GM18861 (cell line): ENCODE measurements around the gene CENPX.

Experiments used
- ATAC-seq: cut with Tn5 transposase; IDR thresholded peaks from one replicate; pipeline ENCODE4 v1.9.1; 2021; ENCODE audit not compliant: unreplicated experiment

The CENPX gene

GRCh38 chr17:82055023-82055964, 32.6 kb upstream of the CENPX start:
- no peak for ATAC-seq

DNA sequence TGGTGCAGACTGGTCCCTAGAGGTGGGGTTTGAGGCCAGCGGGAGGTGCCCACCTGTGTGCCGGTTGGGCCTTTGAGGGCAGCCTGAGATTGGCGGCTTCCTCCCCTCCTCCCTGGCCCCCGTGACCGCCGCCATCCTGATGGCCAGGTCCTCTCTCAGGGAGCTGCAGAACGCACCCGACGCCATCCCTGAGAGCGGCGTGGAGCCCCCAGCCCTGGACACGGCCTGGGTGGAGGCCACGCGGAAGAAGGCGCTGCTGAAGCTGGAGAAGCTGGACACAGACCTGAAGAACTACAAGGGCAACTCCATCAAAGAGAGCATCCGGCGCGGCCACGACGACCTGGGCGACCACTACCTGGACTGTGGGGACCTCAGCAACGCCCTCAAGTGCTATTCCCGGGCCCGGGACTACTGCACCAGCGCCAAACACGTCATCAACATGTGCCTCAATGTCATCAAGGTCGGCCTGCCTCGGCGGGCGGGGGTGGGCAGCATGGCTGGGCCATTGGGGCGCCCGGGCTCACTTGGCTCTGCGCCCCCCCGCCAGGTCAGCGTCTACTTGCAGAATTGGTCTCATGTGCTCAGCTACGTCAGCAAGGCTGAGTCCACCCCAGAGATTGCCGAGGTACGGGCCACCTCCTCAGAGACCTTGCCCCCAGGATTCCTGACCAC, 31.8 kb upstream of the CENPX start:
- no peak for ATAC-seq

DNA sequence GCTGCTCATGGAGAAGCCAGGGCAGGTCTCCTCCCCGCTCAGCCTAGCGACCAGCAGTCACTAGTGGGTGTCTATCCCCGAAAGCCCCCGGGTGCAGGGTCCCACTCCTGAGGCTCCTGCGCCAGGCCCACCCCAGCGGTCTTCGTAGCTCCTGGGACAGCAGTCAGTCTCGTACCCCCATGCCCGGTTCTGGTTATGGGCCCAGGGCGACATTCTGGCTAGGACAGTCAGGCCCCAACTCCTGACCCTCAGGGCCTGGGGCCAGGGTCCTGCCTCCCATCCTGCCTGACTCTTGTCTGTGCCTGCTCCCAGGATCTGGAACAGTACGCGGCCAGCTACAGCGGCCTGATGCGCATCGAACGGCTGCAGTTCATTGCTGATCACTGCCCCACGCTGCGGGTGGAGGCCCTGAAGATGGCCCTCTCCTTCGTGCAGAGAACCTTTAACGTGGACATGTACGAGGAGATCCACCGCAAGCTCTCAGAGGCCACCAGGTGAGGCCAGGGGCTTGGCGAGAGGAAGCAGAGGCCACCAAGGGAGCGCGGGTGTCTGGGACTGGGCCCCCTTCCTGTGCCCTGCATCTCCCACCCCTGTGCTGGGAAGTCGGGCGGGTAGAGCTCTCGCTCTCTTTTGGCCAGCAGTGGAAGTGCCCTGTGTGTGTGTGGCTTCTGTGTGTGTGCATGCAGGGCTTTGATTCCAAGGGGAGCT, 31.0 kb upstream of the CENPX start:
- ATAC-seq, result no peak

GRCh38 chr17:82053130-82053529, 30.5 kb upstream of the CENPX start:
- ATAC-seq, result no peak

- ATAC-seq, result no peak
Observed at GRCh38 chr17:82052638-82053059, 30.0 kb upstream of the CENPX start.

DNA sequence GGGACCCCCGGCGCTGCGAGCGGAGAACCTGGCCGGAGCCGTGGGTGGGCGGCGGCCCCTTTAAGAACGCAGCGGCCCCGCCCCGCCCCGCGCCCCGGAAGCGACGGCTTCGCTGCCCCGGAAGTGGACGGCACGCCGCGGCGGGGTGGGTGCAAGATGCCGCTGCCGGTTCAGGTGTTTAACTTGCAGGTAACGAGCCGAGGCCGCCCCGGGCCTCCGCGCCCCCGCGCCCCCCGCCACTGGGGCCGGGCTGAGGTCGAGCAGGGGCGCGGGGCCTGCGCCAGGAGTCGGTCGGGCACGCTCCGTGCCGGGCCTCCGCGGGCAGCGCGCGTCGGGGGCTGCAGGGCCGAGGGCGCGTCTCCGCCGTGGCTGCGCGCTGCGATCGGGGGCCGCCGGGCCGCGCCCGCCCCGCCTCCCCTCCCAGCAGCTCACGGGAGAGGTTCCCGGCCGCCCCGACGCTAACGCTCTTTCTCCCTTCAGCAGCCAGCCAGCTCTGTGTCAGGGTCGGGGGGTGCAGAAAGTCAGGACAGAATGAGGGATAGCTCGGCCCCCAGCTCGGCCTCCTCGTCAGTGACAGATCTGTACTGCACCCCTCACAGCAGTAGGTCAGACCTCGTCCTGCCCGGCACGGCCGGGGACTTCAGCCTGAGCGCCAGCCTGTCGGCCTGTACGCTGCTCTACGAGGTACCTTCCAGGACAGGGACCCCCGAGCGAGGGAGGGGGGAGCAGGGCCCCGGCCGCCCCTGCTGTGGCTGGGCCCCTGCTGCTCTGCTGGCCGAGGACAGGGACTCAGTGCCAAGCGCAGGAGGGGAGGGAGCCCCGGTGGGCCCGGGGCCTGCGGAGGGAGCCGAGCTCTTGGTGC, 29.3 kb upstream of the CENPX start, which contains the start of the genes GPS1 and RFNG:
Gene GPS1 (plus strand): TSS at position 123 of the 862 bp plus-strand sequence. CDS start 34 bp downstream, at position 157.
Gene RFNG (minus strand): TSS at position 36 of the 862 bp plus-strand sequence. CDS start 45 bp downstream, outside the sequence.
- ATAC-seq, result no peak

DNA sequence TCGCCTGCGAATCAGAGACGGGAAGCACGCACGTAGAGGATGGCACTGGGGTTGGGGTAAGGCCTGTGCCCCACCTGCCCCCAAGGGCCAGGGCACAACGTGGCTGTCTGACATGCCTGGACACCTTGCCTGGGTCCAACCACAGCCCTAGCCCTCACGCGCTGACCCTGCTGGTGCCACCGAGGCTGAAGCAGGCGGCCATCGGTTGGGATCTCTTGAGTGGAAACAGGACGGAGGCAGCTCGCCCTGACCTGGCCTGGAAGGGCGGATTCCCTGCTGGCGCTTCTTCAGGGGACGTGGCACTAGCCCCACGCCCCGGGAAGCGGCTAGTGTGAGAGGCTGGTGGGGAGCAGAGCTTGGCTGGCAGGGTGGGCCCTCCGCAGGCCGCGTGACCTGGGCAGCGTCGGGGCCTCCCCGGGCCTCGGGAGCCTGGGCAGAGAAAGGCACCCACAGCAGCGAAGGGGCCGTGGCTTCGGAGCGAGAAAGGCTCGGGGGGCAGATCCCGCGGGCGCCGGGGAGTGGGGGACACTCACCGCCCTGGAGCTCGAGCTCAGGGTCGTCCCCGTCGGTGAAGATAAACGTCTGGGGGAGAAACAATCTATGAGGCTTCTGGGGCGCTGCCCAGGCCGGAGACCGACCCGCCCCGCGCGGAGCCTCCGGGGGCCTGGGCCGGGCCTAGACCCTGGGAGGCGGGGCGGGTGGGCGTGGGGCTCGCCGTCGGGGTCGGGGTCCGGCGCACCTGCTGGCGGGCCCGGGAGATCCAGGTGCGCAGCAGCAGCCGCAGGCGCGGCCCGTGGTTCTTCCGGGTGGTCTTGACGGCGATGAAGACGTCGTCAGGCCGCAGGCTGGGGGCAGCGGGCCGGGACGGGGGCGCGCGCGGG, 28.3 kb upstream of the CENPX start:
- no peak for ATAC-seq

- no peak for ATAC-seq
Observed at GRCh38 chr17:82050152-82050760, 27.6 kb upstream of the CENPX start.

DNA sequence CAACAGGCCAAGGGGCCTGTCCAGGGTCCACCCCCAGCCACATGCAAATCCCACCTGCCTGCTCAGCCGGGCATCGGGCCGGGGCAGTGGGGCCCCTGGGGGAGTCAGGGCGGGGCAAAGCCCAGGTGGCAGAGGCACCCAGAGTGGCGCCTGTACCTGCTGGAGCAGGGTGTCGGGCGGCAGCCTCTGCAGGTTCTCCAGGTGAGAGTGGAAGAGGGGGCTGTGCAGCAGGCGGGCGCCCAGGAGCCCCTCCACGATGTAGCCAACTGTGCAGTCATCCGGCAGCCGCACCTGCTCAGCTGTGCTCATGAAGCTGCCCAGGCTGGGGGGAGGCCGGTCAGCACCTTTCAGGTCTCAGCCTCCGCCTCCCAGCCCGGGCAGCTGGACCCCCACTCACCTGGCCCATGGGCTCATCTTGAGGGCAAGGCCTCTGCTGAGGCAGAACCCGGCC, 26.9 kb upstream of the CENPX start:
- no peak for ATAC-seq

DNA sequence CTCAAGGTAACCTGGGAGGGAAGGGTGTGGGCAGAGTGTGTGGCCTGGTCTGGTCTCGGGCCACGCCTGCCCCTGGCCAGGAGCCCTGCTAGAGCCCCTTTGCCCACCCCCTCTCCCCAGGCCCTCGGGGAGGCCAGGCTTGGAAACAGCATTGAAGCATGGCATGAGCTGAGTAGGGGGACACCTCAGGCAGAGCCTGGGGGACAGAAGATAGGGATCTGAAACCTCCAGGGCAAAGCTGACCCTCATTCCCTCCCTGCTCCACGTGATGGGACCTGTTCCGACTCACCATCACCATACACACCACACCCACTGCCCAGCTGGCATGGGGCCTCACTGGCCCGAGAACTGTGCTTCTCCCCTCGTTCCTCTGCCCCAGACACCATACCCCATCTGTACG, 26.4 kb upstream of the CENPX start:
- no peak for ATAC-seq

DNA sequence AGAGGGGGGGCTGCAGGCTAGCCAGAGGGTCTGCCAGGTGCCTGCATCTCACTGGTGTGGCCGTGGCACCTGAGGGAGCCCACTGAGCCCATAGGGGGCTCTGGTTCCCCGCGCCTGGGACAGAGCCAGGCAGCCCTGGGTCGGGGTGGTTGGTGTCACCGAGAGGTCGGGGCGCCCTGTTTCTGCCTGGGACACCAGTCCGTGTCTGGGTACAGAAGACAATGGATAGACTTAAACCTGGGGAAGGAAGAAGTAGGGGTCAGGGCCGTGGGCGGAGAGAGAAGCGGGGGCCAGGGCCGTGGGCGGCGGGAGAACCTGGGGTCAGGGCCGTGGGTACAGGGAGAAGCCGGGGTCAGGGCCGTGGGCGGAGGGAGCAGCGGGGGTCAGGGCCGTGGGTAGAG, 25.9 kb upstream of the CENPX start:
- no peak for ATAC-seq

GRCh38 chr17:82047914-82048570, 25.4 kb upstream of the CENPX start:
- ATAC-seq, result no peak

GRCh38 chr17:82047379-82047778, 24.7 kb upstream of the CENPX start:
- ATAC-seq, result no peak

DNA sequence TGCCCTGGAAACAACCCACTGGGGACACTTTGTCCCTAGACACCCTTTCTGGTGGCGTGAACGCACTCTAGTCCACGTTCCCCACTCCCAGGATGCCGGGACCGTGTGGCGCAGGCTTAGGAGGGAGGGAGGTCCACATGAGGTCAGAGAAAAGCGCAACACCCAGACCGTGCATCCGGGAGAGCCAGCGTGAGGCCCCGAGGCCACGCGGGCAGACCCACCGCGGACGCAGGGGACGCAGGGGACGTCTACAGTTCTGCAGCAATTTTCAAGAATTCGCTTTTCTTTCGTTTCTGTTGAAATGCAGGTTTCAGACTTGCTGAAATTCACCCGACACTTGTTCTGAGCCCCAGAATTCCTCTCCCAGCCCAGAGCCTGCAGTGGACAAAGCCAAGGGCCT, 24.2 kb upstream of the CENPX start:
- ATAC-seq, result no peak

- no peak for ATAC-seq
Observed at GRCh38 chr17:82045936-82046484, 23.3 kb upstream of the CENPX start.

- ATAC-seq, result no peak
Observed at GRCh38 chr17:82043507-82043906, 20.8 kb upstream of the CENPX start.

- ATAC-seq, result no peak
Observed at GRCh38 chr17:82042649-82043048, 20.0 kb upstream of the CENPX start.

GRCh38 chr17:82041144-82041814, 18.6 kb upstream of the CENPX start:
- no peak for ATAC-seq
